Naive B cell (primary cell): ENCODE data around the gene SYF2. TPM values are rescaled to one million over a fixed set of nuclear protein-coding genes. Genes with fewer than 3 reads are reported as not detected.

ENCODE experiments used
- ATAC-seq, 2 donors: fragments of 150-1000 bp; cut with Tn5 transposase; 2 replicates each; pipeline ENCODE4 v1.10.0; 2021; ENCODE audit warnings: low read depth in 2 of 2, mild to moderate bottlenecking in 2 of 2, moderate library complexity in 2 of 2
- DNase-seq: peaks from one replicate; pipeline ENCODE4 v3.0.0; 2022
- H3K27ac Mint-ChIP-seq, 6 donors: one replicate each; pipeline ENCODE4 v1.8.0; 2020 to 2022; ENCODE audit warnings: mild to moderate bottlenecking in 6 of 6, mixed read lengths in 6 of 6, moderate library complexity in 5 of 6, inconsistent platforms in 2 of 6
- H3K27me3 Mint-ChIP-seq, 3 donors: one replicate each; pipeline ENCODE4 v1.8.0; 2021 to 2022; ENCODE audit warnings: mixed read lengths in 3 of 3, mild to moderate bottlenecking in 1 of 3
- H3K36me3 Mint-ChIP-seq, 2 donors: one replicate each; pipeline ENCODE4 v1.8.0; 2020 to 2022; ENCODE audit warnings: mixed read lengths in 2 of 2, inconsistent platforms in 1 of 2, mild to moderate bottlenecking in 1 of 2
- H3K4me1 Mint-ChIP-seq, 3 donors: one replicate each; pipeline ENCODE4 v1.8.0; 2020 to 2022; ENCODE audit warnings: mixed read lengths in 3 of 3, inconsistent platforms in 1 of 3, mild to moderate bottlenecking in 1 of 3, moderate library complexity in 1 of 3
- H3K4me3 Mint-ChIP-seq, 8 donors: one replicate each; pipeline ENCODE4 v1.8.0; 2020 to 2022; ENCODE audit warnings: mild to moderate bottlenecking in 8 of 8, mixed read lengths in 8 of 8, moderate library complexity in 8 of 8, inconsistent platforms in 2 of 8
- H3K9me3 Mint-ChIP-seq, 7 donors: one replicate each; pipeline ENCODE4 v1.8.0; 2020 to 2022; ENCODE audit warnings: mixed read lengths in 7 of 7, mild to moderate bottlenecking in 5 of 7, inconsistent platforms in 2 of 7, moderate library complexity in 1 of 7
- polyA plus RNA-seq, 6 donors: library from polyadenylated mRNA; unstranded; fragments of 300-500 nt; fragmentation: Illumina TruSeq; gene quantifications; one replicate each; pipeline ENCODE4 v1.2.3, GENCODE V29; 2021; ENCODE audit warnings: low read depth in 6 of 6

SYF2 gene
- polyA plus RNA-seq, 6 donors from 2014 or later: 69.2 to 93.1 (median 78.0) TPM

DNA sequence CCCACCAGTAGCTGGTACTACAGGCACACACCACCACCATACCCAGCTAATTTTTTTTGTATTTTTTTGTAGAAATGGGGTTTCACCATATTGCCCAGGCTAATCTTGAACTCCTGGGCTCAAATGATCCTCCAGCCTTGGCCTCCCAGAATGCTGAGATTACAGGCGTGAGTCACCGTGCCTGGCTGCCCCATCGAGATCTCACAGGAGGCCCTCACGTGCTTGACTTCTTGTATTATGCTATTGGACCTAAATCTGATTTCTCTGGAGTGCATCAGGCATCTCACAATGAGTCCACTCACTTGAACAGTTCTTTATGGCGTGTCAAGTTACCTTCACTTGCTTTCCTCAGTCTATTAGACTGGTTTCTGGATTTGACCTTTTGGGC is 24.3 kb upstream of the SYF2 start:
- Mint-ChIP-seq H3K4me3 (no peak overlapping the region), H3K4me1 (peaks cover 8 to 52% (median 23%) of the 10 kb centered on the region in 3 donors), H3K9me3 (no peaks in the 10 kb centered on the region), H3K27me3 (no peaks in the 10 kb centered on the region), H3K36me3 (no peaks in the 10 kb centered on the region), H3K27ac (peak overlapping the region in 2 of 6 donors; percentile 63 to 78)
- ATAC-seq: no peak
- DNase-seq: no peak

- H3K27ac Mint-ChIP-seq: peak overlapping the region in 3 of 6 donors; percentile 63 to 78 (median 75)
- H3K27me3 Mint-ChIP-seq: no peaks in the 10 kb centered on the region
- no peaks in the 10 kb centered on the region for H3K36me3 Mint-ChIP-seq
- H3K4me1 Mint-ChIP-seq: peaks cover 6 to 52% (median 23%) of the 10 kb centered on the region in 3 donors
- no peaks in the 10 kb centered on the region for H3K9me3 Mint-ChIP-seq
- no peak for ATAC-seq
- no peak overlapping the region for H3K4me3 Mint-ChIP-seq
- DNase-seq: no peak
Measured at GRCh38 chr1:25255706-25256577, 23.6 kb upstream of the SYF2 start.

DNA sequence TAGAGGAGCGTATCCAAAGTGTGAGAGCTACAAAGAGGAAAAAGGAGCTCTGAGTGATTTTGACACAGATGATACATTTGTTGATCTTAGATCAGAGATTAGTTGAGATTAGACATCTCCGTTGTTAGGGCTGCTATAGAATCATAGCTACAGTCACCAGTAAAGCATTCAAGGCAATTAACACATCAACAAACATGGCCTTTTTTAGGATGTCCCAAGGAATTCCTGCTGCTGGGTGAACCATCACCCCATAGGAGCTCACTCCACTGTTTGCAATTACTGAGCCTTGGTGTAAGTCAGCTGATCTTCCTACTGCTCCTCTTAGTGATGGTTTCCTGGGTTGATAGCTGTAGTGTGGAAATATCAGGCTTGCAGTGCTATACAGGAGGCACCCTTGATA is 21.6 kb upstream of the SYF2 start:
- Mint-ChIP-seq H3K27ac (no peak overlapping the region), H3K4me3 (no peak overlapping the region), H3K36me3 (no peaks in the 10 kb centered on the region), H3K27me3 (no peaks in the 10 kb centered on the region), H3K4me1 (peaks cover 0 to 42% (median 20%) of the 10 kb centered on the region in 3 donors), H3K9me3 (no peaks in the 10 kb centered on the region)
- ATAC-seq (no peak), DNase-seq (no peak)

- H3K27ac Mint-ChIP-seq: peak overlapping the region; percentile 83 to 100 (median 100)
Measured at GRCh38 chr1:25247829-25248754, 15.8 kb upstream of the SYF2 start.

GRCh38 chr1:25247024-25247828 is 14.9 kb upstream of the SYF2 start, which contains the start of gene RSRP1:
TSS of gene RSRP1 (minus strand) at chr1:25247454. CDS start at chr1:25246963, 491 bp downstream.
- no peaks in the 10 kb centered on the region for H3K9me3 Mint-ChIP-seq
- H3K4me1 Mint-ChIP-seq: peaks cover 24 to 59% (median 49%) of the 10 kb centered on the region in 3 donors
- DNase-seq: peak; percentile 99
- H3K4me3 Mint-ChIP-seq: peak within 1 kb of the TSS; percentile 95 to 99 (median 98)
- no peaks in the 10 kb centered on the region for H3K27me3 Mint-ChIP-seq
- ATAC-seq: peak; percentile 77 to 78
- peaks cover 0 to 16% of the 10 kb centered on the region in 2 donors for H3K36me3 Mint-ChIP-seq
- H3K27ac Mint-ChIP-seq: peak within 1 kb of the TSS; percentile 99 to 100 (median 100)

More at GRCh38 chr1:25247829-25248754, 15.8 kb upstream of the SYF2 start:
- Mint-ChIP-seq H3K27me3 (no peaks in the 10 kb centered on the region), H3K4me1 (peaks cover 24 to 54% (median 49%) of the 10 kb centered on the region in 3 donors), H3K4me3 (peak overlapping the region; percentile 95 to 99 (median 98)), H3K36me3 (peaks cover 0 to 16% of the 10 kb centered on the region in 2 donors), H3K9me3 (no peaks in the 10 kb centered on the region)
- ATAC-seq: peak; percentile 34 to 45
- no peak for DNase-seq

- Mint-ChIP-seq H3K4me1 (peaks cover 22 to 56% (median 49%) of the 10 kb centered on the region in 3 donors), H3K27me3 (no peaks in the 10 kb centered on the region), H3K27ac (peak overlapping the region; percentile 99 to 100 (median 100)), H3K36me3 (peaks cover 0 to 16% of the 10 kb centered on the region in 2 donors), H3K4me3 (peak overlapping the region; percentile 95 to 99 (median 98)), H3K9me3 (no peaks in the 10 kb centered on the region)
- DNase-seq (no peak), ATAC-seq (no peak)
Measured at GRCh38 chr1:25246600-25247023, 14.3 kb upstream of the SYF2 start.

DNA sequence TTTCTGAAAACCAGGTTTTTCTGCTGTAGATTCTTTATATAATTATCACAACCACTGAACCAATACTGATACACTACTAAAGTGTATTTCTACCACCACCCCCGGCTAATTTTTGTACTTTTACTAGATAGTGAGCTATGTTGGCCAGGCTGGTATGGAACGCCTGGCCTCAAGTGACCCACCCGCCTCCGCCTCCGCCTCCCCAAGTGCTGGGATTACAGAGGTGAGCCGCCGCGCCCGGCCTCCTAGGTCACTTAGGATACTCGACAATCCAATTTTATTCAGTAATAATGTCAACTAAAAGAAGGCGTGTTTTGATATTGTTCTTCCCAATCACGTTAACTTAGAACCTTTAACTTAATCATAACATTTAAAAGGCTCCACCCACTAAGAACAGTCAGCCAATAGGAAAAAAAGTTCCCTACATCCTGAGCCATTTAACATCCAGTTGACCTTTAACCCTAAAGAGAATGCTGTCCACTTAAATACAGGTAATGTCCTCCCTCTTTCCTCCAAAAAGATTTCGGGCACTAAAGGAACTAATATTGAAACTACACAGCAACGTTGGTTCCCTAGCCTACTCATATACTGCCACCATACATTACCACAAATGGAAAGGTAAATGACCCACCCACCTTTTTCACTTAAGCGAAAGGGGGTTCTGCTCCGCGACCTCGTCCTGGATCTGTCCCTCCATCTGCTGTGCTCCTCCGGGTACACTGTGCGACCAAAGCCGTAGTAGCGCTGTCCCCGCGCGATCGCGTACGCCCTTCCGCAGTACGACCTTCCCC is 13.7 kb upstream of the SYF2 start:
- DNase-seq: no peak
- Mint-ChIP-seq H3K27me3 (no peaks in the 10 kb centered on the region), H3K36me3 (peaks cover 0 to 16% of the 10 kb centered on the region in 2 donors), H3K9me3 (no peaks in the 10 kb centered on the region), H3K27ac (peak overlapping the region; percentile 82 to 100 (median 100)), H3K4me3 (peak overlapping the region; percentile 95 to 99 (median 98)), H3K4me1 (peaks cover 21 to 60% (median 53%) of the 10 kb centered on the region in 3 donors)
- ATAC-seq: no peak

GRCh38 chr1:25245393-25245792 is 13.1 kb upstream of the SYF2 start:
- H3K27me3 Mint-ChIP-seq: no peaks in the 10 kb centered on the region
- peak overlapping the region in 4 of 6 donors; percentile 91 to 100 (median 100) for H3K27ac Mint-ChIP-seq
- no peak for ATAC-seq
- DNase-seq: no peak
- H3K4me3 Mint-ChIP-seq: peak overlapping the region; percentile 95 to 99 (median 98)
- H3K36me3 Mint-ChIP-seq: peaks cover 0 to 16% of the 10 kb centered on the region in 2 donors
- no peaks in the 10 kb centered on the region for H3K9me3 Mint-ChIP-seq
- H3K4me1 Mint-ChIP-seq: peaks cover 21 to 66% (median 59%) of the 10 kb centered on the region in 3 donors

- no peaks in the 10 kb centered on the region for H3K9me3 Mint-ChIP-seq
- DNase-seq (no peak), ATAC-seq (no peak)
- no peaks in the 10 kb centered on the region for H3K27me3 Mint-ChIP-seq
- H3K36me3 Mint-ChIP-seq: peaks cover 0 to 16% of the 10 kb centered on the region in 2 donors
- peaks cover 33 to 76% (median 74%) of the 10 kb centered on the region in 3 donors for H3K4me1 Mint-ChIP-seq
- peak overlapping the region in 2 of 8 donors; percentile 12 to 99 for H3K4me3 Mint-ChIP-seq
- H3K27ac Mint-ChIP-seq: peak overlapping the region in 2 of 6 donors; percentile 41 to 65
Measured at GRCh38 chr1:25243907-25244306, 11.6 kb upstream of the SYF2 start.

- Mint-ChIP-seq H3K9me3 (no peaks in the 10 kb centered on the region), H3K4me3 (peak overlapping the region; percentile 92 to 97 (median 96)), H3K36me3 (peaks cover 0 to 9% of the 10 kb centered on the region in 2 donors), H3K27me3 (no peaks in the 10 kb centered on the region), H3K27ac (peak overlapping the region; percentile 92 to 99 (median 97)), H3K4me1 (peaks cover 26 to 76% (median 57%) of the 10 kb centered on the region in 3 donors)
- ATAC-seq (peak; percentile 85 to 87), DNase-seq (peak; percentile 80)
Measured at GRCh38 chr1:25239681-25240541, 7.6 kb upstream of the SYF2 start.

GRCh38 chr1:25238046-25238445 is 5.7 kb upstream of the SYF2 start:
- DNase-seq (no peak), ATAC-seq (no peak)
- H3K36me3 Mint-ChIP-seq: no peaks in the 10 kb centered on the region
- H3K27me3 Mint-ChIP-seq: no peaks in the 10 kb centered on the region
- no peaks in the 10 kb centered on the region for H3K9me3 Mint-ChIP-seq
- H3K27ac Mint-ChIP-seq: peak overlapping the region in 3 of 6 donors; percentile 36 to 74 (median 67)
- peak overlapping the region in 3 of 8 donors; percentile 16 to 74 (median 67) for H3K4me3 Mint-ChIP-seq
- peaks cover 29 to 66% (median 46%) of the 10 kb centered on the region in 3 donors for H3K4me1 Mint-ChIP-seq
